RKO (cell line): ENCODE data around the gene TGFBR3.

Experiments used
- DNase-seq: peaks from one replicate; pipeline ENCODE4 v3.0.0-alpha.2; 2016; ENCODE audit warnings: low spot score

Gene TGFBR3

GRCh38 chr1:91777630-91778300, 108.2 kb downstream of the TGFBR3 start:
- no peak for DNase-seq

DNA sequence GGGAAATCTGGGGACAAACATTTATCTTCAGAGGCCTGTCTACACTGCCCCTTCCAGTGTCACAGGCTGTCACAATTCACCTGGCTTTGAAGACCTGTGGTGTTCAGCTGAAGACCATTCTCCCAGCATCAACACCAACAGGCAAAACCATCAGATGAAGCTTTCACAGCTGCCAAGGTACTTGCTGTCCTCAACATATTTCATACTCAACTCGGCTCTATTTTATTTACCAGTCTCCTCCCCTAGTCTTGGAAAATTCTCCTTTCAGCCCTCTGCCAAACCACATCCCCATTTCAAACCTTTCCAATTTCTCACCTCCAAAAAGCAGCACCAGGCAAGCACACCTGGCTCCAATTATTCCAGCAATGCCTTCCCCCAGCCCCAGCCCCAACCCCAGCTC, 108.8 kb downstream of the TGFBR3 start:
- no peak for DNase-seq

DNA sequence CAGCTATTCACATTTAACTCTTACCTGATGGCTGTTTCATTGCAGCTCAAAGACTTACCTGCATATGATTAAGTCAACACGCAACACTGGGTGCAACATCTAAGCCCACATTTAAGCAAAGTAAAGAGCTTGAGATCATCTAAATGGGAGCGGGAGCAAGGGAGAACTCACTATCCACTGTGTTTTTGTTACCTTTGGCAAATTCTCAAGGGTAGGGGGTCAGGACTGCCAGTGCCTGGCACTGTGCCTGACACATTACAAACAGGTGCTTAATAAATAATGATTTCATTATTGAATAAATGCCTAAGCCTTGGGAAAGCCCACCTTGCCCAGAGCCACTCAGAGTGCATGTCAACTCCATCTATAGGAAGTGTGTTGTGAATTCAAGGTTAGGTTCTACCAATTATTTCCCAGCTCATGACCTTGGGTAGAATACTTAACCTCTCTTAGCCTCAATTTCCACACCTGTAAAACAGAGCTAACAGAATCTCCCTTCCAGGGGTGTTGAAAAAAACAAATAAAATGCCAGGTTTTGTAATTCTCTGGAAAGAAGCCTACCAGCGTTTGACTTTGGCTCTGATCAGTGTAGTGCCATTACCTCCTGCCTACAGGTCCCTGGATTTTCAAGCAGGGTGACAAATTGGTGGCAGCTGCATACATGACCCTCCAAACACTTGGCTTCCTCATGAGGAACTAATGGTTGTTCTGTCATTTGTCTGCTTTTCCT, 109.7 kb downstream of the TGFBR3 start:
- DNase-seq = no peak

DNA sequence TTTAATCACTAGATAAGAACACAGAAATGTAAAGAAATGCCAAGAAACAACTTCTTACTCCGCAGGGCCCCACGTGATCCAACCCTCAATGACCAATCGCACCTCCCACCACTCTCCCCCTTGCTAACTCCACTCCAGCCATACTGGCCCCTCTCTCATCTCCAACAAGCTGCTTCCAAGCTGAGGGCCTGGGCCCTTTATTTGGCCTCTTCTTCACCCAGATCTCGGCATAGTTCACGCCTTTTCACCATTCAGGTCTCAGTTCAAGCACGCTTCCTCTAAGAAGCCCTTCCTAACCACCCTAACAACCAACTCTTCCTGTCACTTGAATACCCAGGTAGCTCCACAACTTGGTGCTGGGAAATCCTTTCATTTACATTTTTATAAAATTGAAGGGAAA, 110.7 kb downstream of the TGFBR3 start:
- no peak for DNase-seq

GRCh38 chr1:91774520-91775203, 111.3 kb downstream of the TGFBR3 start:
- DNase-seq = no peak

GRCh38 chr1:91771717-91772116, 114.2 kb downstream of the TGFBR3 start:
- DNase-seq = no peak

GRCh38 chr1:91770667-91771268, 115.2 kb downstream of the TGFBR3 start:
- no peak for DNase-seq

DNA sequence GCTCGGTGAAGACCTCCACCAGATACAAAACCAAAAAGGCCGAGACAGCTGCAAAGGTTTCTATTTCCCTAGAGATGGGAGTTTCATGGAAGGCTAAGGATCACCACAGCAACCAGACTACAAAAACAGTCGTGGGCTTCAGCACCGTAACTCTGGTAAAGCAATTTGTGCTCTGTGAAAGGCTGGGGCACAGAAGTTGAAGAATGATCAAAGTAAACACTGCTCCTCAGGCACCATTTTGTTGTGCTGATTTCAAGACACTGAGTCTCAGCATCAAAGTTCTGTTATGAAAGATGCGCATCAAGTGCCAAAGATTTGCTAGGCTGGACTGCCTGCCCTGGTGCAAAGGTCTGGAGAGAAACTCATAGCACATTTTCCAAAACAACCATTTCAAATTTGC, 116.2 kb downstream of the TGFBR3 start:
- no peak for DNase-seq

DNA sequence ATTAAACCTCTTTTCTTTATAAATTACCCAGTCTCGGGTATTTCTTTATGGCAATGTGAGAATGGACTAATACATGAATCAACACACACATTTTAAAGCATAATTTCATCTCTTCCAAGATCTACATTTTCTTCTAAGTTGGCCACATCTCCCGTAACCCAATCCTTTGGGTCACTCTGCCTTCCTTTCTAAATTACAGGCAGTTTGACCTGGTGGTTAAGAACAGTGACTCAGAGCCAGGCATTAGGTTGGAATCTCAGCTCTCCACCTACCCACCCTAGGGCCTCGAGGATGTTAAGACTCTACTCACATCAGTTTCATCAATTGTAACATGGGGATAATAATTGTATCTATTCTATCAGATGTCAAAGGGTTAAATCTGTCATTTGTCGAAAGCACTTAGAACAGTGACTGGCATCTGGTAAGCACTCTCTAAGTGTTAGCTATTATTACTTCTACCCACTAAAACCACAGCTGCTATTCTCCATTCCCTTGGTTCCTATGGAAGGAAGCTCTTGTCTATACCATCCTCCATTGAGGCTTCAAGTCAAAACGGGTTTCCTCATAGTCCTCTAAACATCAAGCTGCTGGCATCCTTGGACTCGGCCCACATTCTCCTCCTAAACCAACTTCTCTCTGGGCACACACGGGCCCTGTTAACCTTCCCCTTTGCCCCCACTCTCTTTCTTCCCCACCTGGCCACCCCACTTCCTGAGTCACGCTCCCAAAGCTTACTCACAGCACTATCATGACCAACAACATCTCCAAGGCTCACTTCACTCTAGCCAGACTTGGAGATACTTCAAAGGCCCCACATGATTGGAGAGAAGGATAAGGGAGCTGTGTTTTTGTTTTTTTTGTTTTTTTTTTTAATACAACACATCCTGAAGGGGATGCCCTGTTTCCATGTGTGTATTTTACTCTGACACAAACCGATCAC, 116.9 kb downstream of the TGFBR3 start:
- DNase-seq = no peak

DNA sequence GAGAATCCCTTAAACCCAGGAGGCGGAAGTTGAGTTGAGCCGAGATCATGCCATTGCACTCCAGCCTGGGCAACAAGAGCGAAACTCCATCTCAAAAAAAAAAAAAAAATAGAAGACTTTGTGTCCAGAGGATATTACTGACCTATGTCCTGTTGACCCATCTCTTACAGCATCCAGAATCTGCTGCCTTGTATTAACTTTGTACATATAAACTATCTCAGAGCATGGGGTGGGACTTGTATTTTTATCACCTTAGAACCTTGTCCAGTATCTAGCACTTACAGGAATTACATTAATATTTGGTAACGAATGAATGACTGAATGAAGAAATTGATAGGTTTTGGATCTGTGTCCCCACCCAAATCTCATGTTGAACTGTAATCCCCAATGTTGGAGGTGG, 117.8 kb downstream of the TGFBR3 start:
- DNase-seq = no peak

DNA sequence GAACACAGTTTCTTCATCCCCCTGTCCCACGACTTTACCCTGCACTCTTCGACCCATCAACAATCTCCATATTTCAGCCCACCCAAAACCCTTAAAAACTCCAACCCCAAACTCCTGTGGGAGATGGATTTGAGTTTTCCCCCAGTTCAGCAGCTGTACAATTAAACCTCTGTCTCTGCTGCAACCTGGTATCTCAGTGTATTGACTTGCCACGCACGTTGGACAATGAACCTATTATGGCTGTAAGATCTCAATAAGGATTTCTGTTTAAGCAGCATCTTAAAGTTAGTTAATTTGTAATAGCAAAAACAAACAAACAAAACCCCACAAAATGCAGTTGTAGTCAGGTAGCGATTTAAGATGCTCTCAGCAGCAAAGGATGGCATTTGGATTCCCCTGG, 119.1 kb downstream of the TGFBR3 start:
- no peak for DNase-seq

DNA sequence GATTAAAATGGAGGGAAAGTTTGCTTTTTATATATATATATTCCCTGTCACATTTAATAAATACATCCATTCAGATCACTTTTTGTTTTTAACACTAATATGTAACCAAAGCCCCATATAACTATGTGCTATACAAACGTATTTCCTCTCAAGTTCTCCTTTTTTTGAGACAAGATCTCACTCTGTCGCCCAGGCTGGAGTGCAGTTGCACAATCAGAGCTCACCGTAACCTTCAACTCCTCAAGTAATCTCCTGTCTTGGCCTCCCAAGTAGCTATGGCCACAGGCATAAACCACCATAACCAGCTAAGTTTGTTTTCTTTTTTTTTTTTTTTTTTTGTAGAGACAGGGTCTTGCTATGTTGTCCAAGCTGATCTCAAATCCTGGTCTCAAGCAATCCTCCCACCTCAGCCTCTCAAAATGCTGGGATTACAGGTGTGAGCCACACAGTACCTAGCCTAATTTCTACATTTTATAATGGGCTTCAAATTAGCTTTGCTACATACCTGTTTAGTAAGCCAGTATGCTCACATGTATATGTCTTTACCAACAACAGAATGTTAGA, 120.0 kb downstream of the TGFBR3 start:
- DNase-seq = no peak

DNA sequence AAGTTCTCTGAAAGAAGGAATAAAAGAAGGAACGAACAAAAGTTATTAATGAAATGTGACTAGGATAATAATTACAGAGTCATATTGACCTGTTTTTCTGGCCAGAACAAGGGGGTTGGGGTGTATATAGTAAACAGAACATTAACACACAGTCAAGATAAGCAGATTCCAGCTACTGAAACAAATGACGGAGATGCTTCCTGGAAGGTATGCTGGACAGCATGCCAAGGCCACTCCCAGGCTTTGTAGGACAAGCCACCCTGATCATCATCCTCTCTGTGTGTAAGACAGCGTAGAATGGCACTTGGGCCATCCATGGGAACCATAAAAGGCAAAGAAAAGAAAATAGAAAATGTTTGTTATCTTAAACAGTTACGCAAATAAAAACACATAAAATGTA, 120.7 kb downstream of the TGFBR3 start:
- DNase-seq = no peak

- no peak for DNase-seq
Measured at GRCh38 chr1:91764471-91765115, 121.4 kb downstream of the TGFBR3 start.

- DNase-seq = no peak
Measured at GRCh38 chr1:91763252-91763651, 122.7 kb downstream of the TGFBR3 start.

DNA sequence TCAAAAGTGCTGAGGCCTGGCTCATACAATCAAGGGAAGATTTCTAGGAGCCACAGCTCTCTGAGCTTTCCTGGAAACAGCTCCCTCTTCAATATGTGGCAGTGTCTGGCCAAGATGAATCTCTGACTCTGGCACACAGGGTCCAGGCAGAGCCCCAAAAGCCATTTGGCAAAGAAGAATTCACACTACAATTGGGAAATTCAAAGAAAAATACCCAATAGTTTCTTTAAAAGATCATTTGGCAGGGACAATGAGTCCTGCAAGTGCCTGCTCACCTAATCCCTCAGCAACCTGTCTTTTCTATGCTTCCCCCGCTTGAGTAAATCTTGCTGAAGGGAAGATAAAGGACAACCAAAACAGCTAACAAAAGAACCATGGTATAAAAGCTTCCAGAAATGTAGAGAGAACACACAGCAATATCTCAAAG, 124.6 kb downstream of the TGFBR3 start:
- DNase-seq = no peak

GRCh38 chr1:91760512-91760911, 125.4 kb downstream of the TGFBR3 start:
- no peak for DNase-seq

- no peak for DNase-seq
Measured at GRCh38 chr1:91759076-91759475, 126.9 kb downstream of the TGFBR3 start.

DNA sequence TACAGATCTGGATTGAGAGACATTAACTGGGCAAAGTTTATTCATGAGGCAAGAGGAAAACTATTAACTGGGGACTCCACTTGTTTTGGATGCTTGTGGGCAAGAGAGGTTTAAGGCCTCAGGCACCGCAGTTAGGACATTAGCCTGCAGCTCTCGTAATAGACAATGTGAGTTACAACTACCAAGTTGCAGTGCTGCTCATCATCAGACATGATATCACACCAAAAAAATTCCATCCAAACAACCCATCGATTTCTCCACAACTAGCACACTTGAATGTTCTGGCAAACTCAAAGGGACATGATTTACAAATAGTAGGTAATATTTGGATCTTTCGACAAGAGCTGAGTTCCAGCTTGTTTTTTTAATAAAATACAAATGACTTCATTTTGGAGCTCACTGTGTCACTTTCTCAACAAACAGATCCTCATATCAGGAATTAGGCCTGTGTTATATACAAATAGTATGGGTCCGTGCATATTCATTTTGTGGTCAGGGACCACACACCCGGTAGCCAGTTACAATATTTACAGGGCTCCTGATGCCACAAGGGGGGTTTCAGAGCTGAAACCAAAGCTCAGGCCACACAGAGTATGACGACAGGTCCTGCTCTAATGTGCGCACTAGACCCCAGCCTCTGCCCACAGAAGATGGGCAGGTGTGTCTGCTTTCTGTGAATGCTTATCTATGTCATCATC, 128.0 kb downstream of the TGFBR3 start:
- no peak for DNase-seq

DNA sequence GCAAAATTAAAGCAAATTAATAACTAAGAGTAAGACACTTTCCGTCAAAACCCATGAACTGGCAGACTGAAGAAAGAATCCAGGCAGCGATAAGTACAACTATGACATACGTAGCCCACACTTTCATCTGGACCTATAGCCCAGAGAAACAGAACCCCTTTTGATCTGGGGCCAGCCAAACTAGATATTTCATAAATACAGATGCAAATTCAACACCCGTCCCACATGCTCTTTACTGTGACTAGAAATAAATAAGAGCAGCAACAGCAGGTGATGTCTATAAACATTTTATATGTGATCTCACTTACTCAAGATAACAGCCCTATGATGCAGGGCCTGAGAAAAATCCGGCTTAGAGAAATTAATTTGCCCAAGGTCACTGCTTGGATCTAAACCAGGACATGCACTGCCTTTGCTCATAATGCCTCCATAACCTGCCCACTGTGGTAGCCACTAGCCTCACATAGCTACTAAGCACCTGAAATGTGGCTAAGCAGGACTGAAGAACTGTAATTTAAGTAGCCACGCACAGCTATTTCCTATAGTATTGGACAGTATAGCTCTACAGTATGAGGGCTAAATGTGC, 130.2 kb downstream of the TGFBR3 start:
- DNase-seq = no peak
